Limb (tissue), 2 donors: ENCODE measurements around the gene FRAS1.

Experiments used
- DNase-seq, 2 donors: peaks; one replicate each; pipeline ENCODE4 v3.0.0-alpha.2; 2016; ENCODE audit errors: extremely low spot score in 2 of 2

The FRAS1 gene

GRCh38 chr4:78569306-78569821 is 512.2 kb downstream of the FRAS1 start:
- DNase-seq, result peak in 1 of 2 donors; percentile 58

GRCh38 chr4:78570117-78570516 is 513.0 kb downstream of the FRAS1 start:
- DNase-seq, result no peak

DNA sequence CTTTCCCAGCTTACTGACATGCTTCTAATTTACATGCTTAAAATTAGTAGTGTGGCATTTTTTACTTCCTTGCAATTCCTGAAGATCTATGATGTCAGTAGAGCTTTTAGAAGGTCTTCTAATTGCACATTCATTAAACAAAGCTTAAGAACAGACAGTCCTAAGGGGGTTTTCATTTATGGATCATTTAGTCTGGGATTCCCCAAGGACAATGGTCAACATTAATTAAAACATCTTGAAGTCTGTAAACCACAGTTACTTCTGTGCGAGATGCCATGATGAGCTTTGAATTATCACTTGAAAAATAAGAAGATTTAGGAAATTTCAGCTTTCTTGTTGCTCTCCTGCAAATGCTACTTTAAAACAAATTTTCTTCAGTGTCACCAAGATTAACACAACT is 514.7 kb downstream of the FRAS1 start:
- no peak for DNase-seq

DNA sequence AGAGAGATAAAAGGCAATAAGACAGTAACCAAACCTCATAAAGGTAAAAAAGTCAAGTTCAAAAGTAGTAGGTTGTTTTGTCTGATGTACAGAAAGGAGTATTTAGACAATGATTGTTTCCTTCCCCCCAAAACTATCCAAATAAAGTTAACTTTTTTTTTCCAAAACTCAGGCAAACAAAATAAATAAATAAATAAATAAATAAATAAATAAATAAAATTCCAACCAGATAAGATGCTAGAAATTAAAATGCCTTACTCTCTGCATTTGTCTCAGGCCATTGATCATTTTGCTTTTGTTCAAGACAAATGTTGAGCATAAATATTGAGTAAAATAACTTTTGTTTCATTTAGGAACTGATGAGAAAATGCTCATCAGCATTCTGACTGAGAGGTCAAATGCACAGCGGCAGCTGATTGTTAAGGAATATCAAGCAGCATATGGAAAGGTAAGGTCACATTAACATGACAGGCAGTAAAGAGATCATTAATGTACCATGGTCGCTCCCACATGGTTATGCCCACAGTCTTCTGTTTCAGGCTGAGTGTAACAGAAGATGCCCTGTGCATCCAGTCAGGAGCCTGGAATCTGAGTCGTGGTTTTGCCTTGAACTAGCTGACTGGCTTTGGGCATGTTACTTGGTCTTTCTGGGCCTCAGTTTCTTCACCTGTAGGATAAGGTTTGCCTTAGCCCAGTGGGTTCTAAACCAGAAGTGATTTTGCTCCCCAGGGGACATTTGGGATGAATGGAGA is 521.7 kb downstream of the FRAS1 start:
- no peak for DNase-seq

DNA sequence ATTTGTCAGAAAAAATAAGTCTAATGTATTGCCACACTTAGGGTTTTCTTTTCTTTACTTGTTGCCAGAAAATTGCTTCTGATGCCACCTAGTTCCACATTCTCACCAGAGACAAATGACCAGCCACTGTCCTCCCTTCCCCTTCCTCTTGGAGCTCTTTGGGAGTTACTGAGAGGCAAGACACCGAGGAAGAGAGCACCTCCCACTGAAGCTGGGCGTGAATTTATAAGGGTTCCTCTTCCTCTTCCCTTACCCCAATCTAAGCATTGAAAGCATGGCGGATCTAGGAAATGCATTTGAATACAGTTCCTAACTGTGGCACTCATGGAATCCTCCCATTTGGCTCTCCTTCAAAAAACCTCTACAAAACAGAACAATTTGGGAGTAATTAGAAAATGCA is 524.5 kb downstream of the FRAS1 start:
- no peak for DNase-seq

- no peak for DNase-seq
Observed at GRCh38 chr4:78584863-78585547, 527.9 kb downstream of the FRAS1 start.

- no peak for DNase-seq
Observed at GRCh38 chr4:78585633-78586032, 528.5 kb downstream of the FRAS1 start.

DNA sequence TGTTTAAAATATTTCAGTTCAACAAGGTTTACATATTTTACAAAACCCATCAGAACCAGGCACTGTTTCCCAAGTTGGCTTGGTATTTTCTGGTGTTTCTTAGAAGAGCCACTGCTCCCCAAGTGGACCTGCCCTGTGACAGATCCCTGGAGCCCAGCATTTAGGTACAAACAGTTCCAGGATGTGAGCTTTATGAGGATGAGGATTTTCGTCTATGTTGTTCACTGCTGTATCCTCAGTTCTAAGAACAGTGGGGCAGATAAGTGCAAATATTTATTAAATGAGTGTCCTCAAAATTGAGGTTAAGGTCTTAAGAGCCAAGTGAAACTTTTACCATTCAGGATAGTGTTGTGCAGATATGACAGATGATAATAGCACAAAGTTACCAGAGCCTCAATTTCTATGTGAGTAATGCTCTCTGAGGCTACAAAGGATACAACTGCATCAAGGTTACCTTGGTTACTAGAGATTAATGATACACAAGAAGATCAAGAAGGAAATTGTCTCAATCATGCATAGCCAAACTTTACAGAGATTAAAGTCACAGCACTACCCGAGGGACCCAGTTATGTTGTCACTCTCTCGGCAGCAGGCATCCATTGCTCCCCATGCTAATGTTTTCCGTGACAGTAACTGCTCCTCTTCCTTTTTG is 531.9 kb downstream of the FRAS1 start:
- no peak for DNase-seq

- no peak for DNase-seq
Observed at GRCh38 chr4:78591404-78591803, 534.3 kb downstream of the FRAS1 start.

GRCh38 chr4:78592088-78592783 is 535.1 kb downstream of the FRAS1 start:
- DNase-seq, result no peak
